ENCODE measurements around the gene SERPINI2. TPM values are rescaled to one million over a fixed set of nuclear protein-coding genes. Genes with fewer than 3 reads are reported as not detected.
A peak's percentile ranks its signal among the peaks of the same experiment; 100 is the strongest.

The SERPINI2 gene
- total RNA-seq, 2 donors from 2014 or later = 167 to 221 TPM

GRCh38 chr3:167480748-167481147 lies 6.9 kb upstream of the SERPINI2 start:
- Histone ChIP-seq H3K4me1 (peaks cover 8% of the 10 kb centered on the region), H3K9me3 (no peaks in the 10 kb centered on the region), H3K27ac (no peak overlapping the region), H3K4me3 (no peak overlapping the region), H3K27me3 (no peaks in the 10 kb centered on the region), H3K36me3 (replicated peaks in 1 of 2; ENCODE audit: insufficient read depth in 1 of 2, low read depth in 2 of 2) (no peaks in the 10 kb centered on the region)
- WGBS, 2 donors = 79 to 93% methylated on average over 2 of the region's 2 CpGs
- DNase-seq (no peak), ATAC-seq (no peak)
- no peak for TF ChIP-seq POLR2A (IDR thresholded peaks at IDR 0.05)
- no peak for TF ChIP-seq CTCF (IDR thresholded peaks at IDR 0.05)
- intact Hi-C loops (cut with DNase I) = no loop called here

GRCh38 chr3:167469381-167469780 lies 4.5 kb downstream of the SERPINI2 start:
- 31 to 36% methylated on average over 3 of the region's 3 CpGs for WGBS, 2 donors
- ATAC-seq = peak; percentile 42
- TF ChIP-seq POLR2A (IDR thresholded peaks at IDR 0.05) (peak in 1 of 3 donors; percentile 22), CTCF (IDR thresholded peaks at IDR 0.05) (no peak)
- Histone ChIP-seq H3K36me3 (replicated peaks in 1 of 2; ENCODE audit: insufficient read depth in 1 of 2, low read depth in 2 of 2) (peaks cover 0 to 3% of the 10 kb centered on the region in 2 donors), H3K9me3 (no peaks in the 10 kb centered on the region), H3K4me3 (no peak overlapping the region), H3K27me3 (no peaks in the 10 kb centered on the region), H3K27ac (peak overlapping the region; percentile 32 to 85 (median 62)), H3K4me1 (peaks cover 32% of the 10 kb centered on the region)
- intact Hi-C loops (cut with DNase I) = no loop called here
- peak in 1 of 4 donors; percentile 20 for DNase-seq

GRCh38 chr3:167467848-167468611 lies 5.8 kb downstream of the SERPINI2 start:
- peak; percentile 91 for ATAC-seq
- peak; percentile 63 to 81 (median 75) for DNase-seq

GRCh38 chr3:167466966-167467365 lies 6.9 kb downstream of the SERPINI2 start:
- DNase-seq (no peak), ATAC-seq (no peak)
- H3K27me3 ChIP-seq = no peaks in the 10 kb centered on the region
- intact Hi-C loops (cut with DNase I) = no loop called here
- H3K36me3 ChIP-seq (replicated peaks in 1 of 2; ENCODE audit: insufficient read depth in 1 of 2, low read depth in 2 of 2) = peaks cover 0 to 3% of the 10 kb centered on the region in 2 donors
- H3K9me3 ChIP-seq = no peaks in the 10 kb centered on the region
- H3K4me1 ChIP-seq = peaks cover 36% of the 10 kb centered on the region
- TF ChIP-seq POLR2A (IDR thresholded peaks at IDR 0.05) (no peak), CTCF (IDR thresholded peaks at IDR 0.05) (no peak)
- peak overlapping the region in 1 of 4 donors; percentile 85 for H3K27ac ChIP-seq
- no peak overlapping the region for H3K4me3 ChIP-seq

More at GRCh38 chr3:167467848-167468611, 5.8 kb downstream of the SERPINI2 start:
- no peaks in the 10 kb centered on the region for H3K9me3 ChIP-seq
- no peak overlapping the region for H3K4me3 ChIP-seq
- WGBS, 2 donors = 35 to 43% methylated on average over 5 of the region's 5 CpGs
- H3K27me3 ChIP-seq = no peaks in the 10 kb centered on the region
- TF ChIP-seq CTCF (IDR thresholded peaks at IDR 0.05) = no peak
- peak in 2 of 3 donors; percentile 41 to 57 for TF ChIP-seq POLR2A (IDR thresholded peaks at IDR 0.05)
- intact Hi-C loops (cut with DNase I) = no loop called here
- peak overlapping the region; percentile 1 to 85 (median 62) for H3K27ac ChIP-seq
- peaks cover 36% of the 10 kb centered on the region for H3K4me1 ChIP-seq
- H3K36me3 ChIP-seq (replicated peaks in 1 of 2; ENCODE audit: insufficient read depth in 1 of 2, low read depth in 2 of 2) = peaks cover 0 to 3% of the 10 kb centered on the region in 2 donors

Measured in body of pancreas (tissue), 4 donors.